ENCODE measurements around the gene PCDHA6.
"Not testable (repeated sequence)": the region's sequence is repeated elsewhere in the genome, so short reads cannot be mapped to it uniquely, and the experiment has no call there.

Gene PCDHA6

DNA sequence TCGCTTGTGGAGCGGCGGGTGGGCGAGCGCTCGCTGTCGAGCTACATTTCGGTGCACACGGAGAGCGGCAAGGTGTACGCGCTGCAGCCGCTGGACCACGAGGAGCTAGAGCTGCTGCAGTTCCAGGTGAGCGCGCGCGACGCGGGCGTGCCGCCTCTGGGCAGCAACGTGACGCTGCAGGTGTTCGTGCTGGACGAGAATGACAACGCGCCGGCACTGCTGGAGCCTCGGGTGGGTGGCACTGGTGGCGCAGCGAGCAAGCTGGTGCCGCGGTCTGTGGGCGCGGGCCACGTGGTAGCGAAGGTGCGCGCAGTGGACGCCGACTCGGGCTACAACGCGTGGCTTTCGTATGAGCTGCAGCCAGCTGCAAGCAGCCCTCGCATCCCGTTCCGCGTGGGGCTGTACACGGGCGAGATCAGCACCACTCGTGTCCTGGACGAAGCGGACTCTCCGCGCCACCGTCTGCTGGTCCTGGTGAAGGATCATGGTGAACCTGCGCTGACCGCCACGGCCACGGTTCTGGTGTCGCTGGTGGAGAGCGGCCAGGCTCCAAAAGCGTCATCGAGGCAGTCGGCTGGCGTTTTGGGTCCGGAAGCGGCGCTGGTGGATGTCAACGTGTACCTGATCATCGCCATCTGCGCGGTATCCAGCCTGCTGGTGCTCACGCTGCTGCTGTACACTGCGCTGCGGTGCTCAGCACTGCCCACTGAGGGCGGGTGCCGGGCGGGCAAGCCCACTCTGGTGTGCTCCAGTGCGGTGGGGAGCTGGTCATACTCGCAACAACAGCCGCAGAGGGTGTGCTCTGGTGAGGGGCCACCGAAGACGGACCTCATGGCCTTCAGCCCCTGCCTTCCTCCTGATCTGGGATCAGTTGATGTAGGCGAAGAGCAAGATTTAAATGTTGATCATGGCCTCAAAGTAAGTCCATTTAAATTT, 15.3 kb downstream of the PCDHA6 start:
- Histone ChIP-seq H3K36me3 (ENCODE audit: control insufficient read depth in 1 of 2, insufficient read depth in 2 of 2, low read length in 2 of 2) (no peaks in the 10 kb centered on the region), H2BK12ac (ENCODE audit: low read length) (no peak overlapping the region), H3K27me3 (ENCODE audit: insufficient read depth, low read length) (no peaks in the 10 kb centered on the region), H2AK5ac (ENCODE audit: low read length) (no peak overlapping the region), H3K79me1 (ENCODE audit: low read length) (no peaks in the 10 kb centered on the region), H3K79me2 (ENCODE audit: control insufficient read depth, insufficient read depth, low read length, poor library complexity) (no peaks in the 10 kb centered on the region), H3K18ac (ENCODE audit: low read length) (no peak overlapping the region), H4K12ac (ENCODE audit: low read depth, low read length) (no peak overlapping the region), H3K4me2 (ENCODE audit: low read length) (no peak overlapping the region), H3K9me3 (ENCODE audit: insufficient read depth, low read depth, low read length) (no peaks in the 10 kb centered on the region), H2BK120ac (ENCODE audit: insufficient read depth, low read length, poor library complexity) (no peak overlapping the region), H3K27ac (ENCODE audit: low read depth, low read length) (no peak overlapping the region), H4K8ac (ENCODE audit: low read depth, low read length) (no peak overlapping the region), H3K14ac (ENCODE audit: low read length) (no peak overlapping the region), H4K91ac (ENCODE audit: low read depth, low read length) (no peak overlapping the region), H3K23ac (ENCODE audit: low read length) (no peak overlapping the region), H2BK5ac (ENCODE audit: low read depth, low read length, poor library complexity) (no peak overlapping the region), H3K9ac (ENCODE audit: low read length) (no peak overlapping the region), H3K4me1 (ENCODE audit: control insufficient read depth in 1 of 2, insufficient read depth in 2 of 2, low read length in 2 of 2) (no peaks in the 10 kb centered on the region), H2AFZ (ENCODE audit: insufficient read depth, low read length, poor library complexity) (no peak overlapping the region), H3K4me3 (ENCODE audit: low read depth, low read length) (no peak overlapping the region), H3K4ac (ENCODE audit: low read depth, low read length) (no peak overlapping the region)
- WGBS (ENCODE audit: extremely low coverage, insufficient coverage, insufficient read length) = no CpG with 5 or more reads among the region's 87 CpGs
- no peak for DNase-seq

- not testable (repeated sequence) for H3K18ac ChIP-seq (ENCODE audit: low read length); H3K27ac ChIP-seq (ENCODE audit: low read depth, low read length); H3K23ac ChIP-seq (ENCODE audit: low read length); H3K4me1 ChIP-seq (ENCODE audit: control insufficient read depth in 1 of 2, insufficient read depth in 2 of 2, low read length in 2 of 2); H3K14ac ChIP-seq (ENCODE audit: low read length); H3K79me2 ChIP-seq (ENCODE audit: control insufficient read depth, insufficient read depth, low read length, poor library complexity); H3K4me3 ChIP-seq (ENCODE audit: low read depth, low read length); H2BK120ac ChIP-seq (ENCODE audit: insufficient read depth, low read length, poor library complexity); H2BK12ac ChIP-seq (ENCODE audit: low read length); H3K79me1 ChIP-seq (ENCODE audit: low read length); H3K36me3 ChIP-seq (ENCODE audit: control insufficient read depth in 1 of 2, insufficient read depth in 2 of 2, low read length in 2 of 2); H4K8ac ChIP-seq (ENCODE audit: low read depth, low read length); H2AFZ ChIP-seq (ENCODE audit: insufficient read depth, low read length, poor library complexity); H4K91ac ChIP-seq (ENCODE audit: low read depth, low read length); H3K4me2 ChIP-seq (ENCODE audit: low read length); H3K9me3 ChIP-seq (ENCODE audit: insufficient read depth, low read depth, low read length); H3K9ac ChIP-seq (ENCODE audit: low read length); H2AK5ac ChIP-seq (ENCODE audit: low read length); H2BK5ac ChIP-seq (ENCODE audit: low read depth, low read length, poor library complexity); H3K4ac ChIP-seq (ENCODE audit: low read depth, low read length); H4K12ac ChIP-seq (ENCODE audit: low read depth, low read length); H3K27me3 ChIP-seq (ENCODE audit: insufficient read depth, low read length); DNase-seq
- WGBS (ENCODE audit: extremely low coverage, insufficient coverage, insufficient read length) = no CpG with 5 or more reads among the region's 48 CpGs
These were observed 20.7 kb downstream of the PCDHA6 start, which contains the start of gene PCDHA9 for GRCh38 chr5:140848139-140849102. PCDHA9 (plus strand) TSS chr5:140848382; CDS start chr5:140848496, 114 bp downstream.

GRCh38 chr5:140849831-140850634, 22.3 kb downstream of the PCDHA6 start:
- H3K14ac ChIP-seq (ENCODE audit: low read length); H3K36me3 ChIP-seq (ENCODE audit: control insufficient read depth in 1 of 2, insufficient read depth in 2 of 2, low read length in 2 of 2); H3K27me3 ChIP-seq (ENCODE audit: insufficient read depth, low read length); H2BK12ac ChIP-seq (ENCODE audit: low read length); H2BK5ac ChIP-seq (ENCODE audit: low read depth, low read length, poor library complexity); H3K79me2 ChIP-seq (ENCODE audit: control insufficient read depth, insufficient read depth, low read length, poor library complexity); H3K9me3 ChIP-seq (ENCODE audit: insufficient read depth, low read depth, low read length); H3K4me1 ChIP-seq (ENCODE audit: control insufficient read depth in 1 of 2, insufficient read depth in 2 of 2, low read length in 2 of 2); H3K27ac ChIP-seq (ENCODE audit: low read depth, low read length); H2AK5ac ChIP-seq (ENCODE audit: low read length); H3K23ac ChIP-seq (ENCODE audit: low read length); DNase-seq; H4K12ac ChIP-seq (ENCODE audit: low read depth, low read length); H2BK120ac ChIP-seq (ENCODE audit: insufficient read depth, low read length, poor library complexity); H3K4me3 ChIP-seq (ENCODE audit: low read depth, low read length); H4K91ac ChIP-seq (ENCODE audit: low read depth, low read length); H3K4me2 ChIP-seq (ENCODE audit: low read length); H3K18ac ChIP-seq (ENCODE audit: low read length); H2AFZ ChIP-seq (ENCODE audit: insufficient read depth, low read length, poor library complexity); H3K9ac ChIP-seq (ENCODE audit: low read length); H4K8ac ChIP-seq (ENCODE audit: low read depth, low read length); H3K79me1 ChIP-seq (ENCODE audit: low read length); H3K4ac ChIP-seq (ENCODE audit: low read depth, low read length): not testable (repeated sequence)
- WGBS (ENCODE audit: extremely low coverage, insufficient coverage, insufficient read length) = no CpG with 5 or more reads among the region's 101 CpGs
